22Rv1 (cell line): ENCODE results near the gene RAPGEF4.

ENCODE experiments used
- CTCF ChIP-seq: fragments of 450-650 bp; IDR thresholded peaks from 2 replicates; pipeline ENCODE4 v1.5.1; 2017; ENCODE audit warnings: mild to moderate bottlenecking
- ZFX ChIP-seq: fragments of 450-650 bp; IDR thresholded peaks from 2 replicates; pipeline ENCODE4 v1.6.1; 2017; ENCODE audit warnings: antibody characterized with exemption, borderline replicate concordance

GRCh38 chr2:172945510-172945850 is 209.8 kb downstream of the RAPGEF4 start:
- TF ChIP-seq CTCF (no peak), ZFX (no peak)
